GM23248 (cell line): ENCODE data around the gene ZNF324B. TPM values are rescaled to one million over a fixed set of nuclear protein-coding genes. Genes with fewer than 3 reads are reported as not detected.
"Not testable (repeated sequence)": the region's sequence is repeated elsewhere in the genome, so short reads cannot be mapped to it uniquely, and the experiment has no call there.

Source experiments
- DNase-seq: peaks from one replicate; pipeline ENCODE4 v3.0.0-alpha.2; 2015
- H2AFZ ChIP-seq: fragments of 200-600 bp; sonication (generic); 2 replicates; pipeline ENCODE4 v1.6.1; 2016; ENCODE audit warnings: antibody characterized with exemption
- H3F3A ChIP-seq: fragments of 200-600 bp; sonication (generic); 2 replicates; pipeline ENCODE4 v1.6.1; 2016; ENCODE audit warnings: mild to moderate bottlenecking, antibody characterized with exemption, mixed run types; ENCODE audit not compliant: insufficient read depth
- H3K27ac ChIP-seq: fragments of 200-600 bp; sonication (generic); 2 replicates; pipeline ENCODE4 v1.5.1; 2016; ENCODE audit warnings: mild to moderate bottlenecking
- H3K27me3 ChIP-seq: fragments of 200-600 bp; sonication (generic); replicated peaks from 2 replicates; pipeline ENCODE4 v1.6.1; 2016; ENCODE audit warnings: mild to moderate bottlenecking; ENCODE audit not compliant: insufficient read depth
- H3K36me3 ChIP-seq: fragments of 200-600 bp; sonication (generic); 2 replicates; pipeline ENCODE4 v1.6.1; 2016; ENCODE audit warnings: low read depth, mild to moderate bottlenecking
- H3K4me1 ChIP-seq: fragments of 200-600 bp; sonication (generic); 2 replicates; pipeline ENCODE4 v1.6.1; 2016; ENCODE audit warnings: mild to moderate bottlenecking; ENCODE audit not compliant: insufficient read depth
- H3K4me2 ChIP-seq: fragments of 200-600 bp; sonication (generic); one replicate; pipeline ENCODE4 v1.6.1; 2016; ENCODE audit warnings: mild to moderate bottlenecking; ENCODE audit not compliant: unreplicated experiment
- H3K4me3 ChIP-seq: fragments of 200-600 bp; sonication (generic); 2 replicates; pipeline ENCODE4 v1.5.1; 2016; ENCODE audit warnings: mild to moderate bottlenecking
- H3K79me2 ChIP-seq: fragments of 200-600 bp; sonication (generic); 2 replicates; pipeline ENCODE4 v1.6.1; 2016; ENCODE audit warnings: mild to moderate bottlenecking; ENCODE audit not compliant: insufficient read depth
- H3K9ac ChIP-seq: fragments of 200-600 bp; sonication (generic); 2 replicates; pipeline ENCODE4 v1.6.1; 2016; ENCODE audit warnings: mild to moderate bottlenecking
- H3K9me2 ChIP-seq: fragments of 200-600 bp; sonication (generic); 2 replicates; pipeline ENCODE4 v1.6.1; 2016; ENCODE audit warnings: mixed run types, mild to moderate bottlenecking, moderate library complexity; ENCODE audit not compliant: insufficient read depth
- H3K9me3 ChIP-seq: fragments of 200-600 bp; sonication (generic); one replicate; pipeline ENCODE4 v1.6.1; 2017; ENCODE audit warnings: low read depth
- H4K20me1 ChIP-seq: fragments of 200-600 bp; sonication (generic); 2 replicates; pipeline ENCODE4 v1.6.0; 2016; ENCODE audit not compliant: insufficient read depth
- EZH2 ChIP-seq: fragments of 200-600 bp; sonication (generic); IDR thresholded peaks from 2 replicates; pipeline ENCODE4 v1.6.1; 2018; ENCODE audit warnings: antibody characterized with exemption, mild to moderate bottlenecking; ENCODE audit not compliant: insufficient read depth, poor library complexity, severe bottlenecking
- EZH2phosphoT487 ChIP-seq: fragments of 200-600 bp; sonication (generic); IDR thresholded peaks from 2 replicates; pipeline ENCODE4 v1.6.1; 2018; ENCODE audit warnings: antibody characterized with exemption, moderate library complexity, mild to moderate bottlenecking, low read depth; ENCODE audit not compliant: insufficient read depth
- WGBS, 2 experiments: methylation state at CpG; one replicate each; pipeline ENCODE4 v1.1.6; 2015 to 2017; ENCODE audit warnings: low lambda C conversion rate in 2 of 2, low coverage in 1 of 2; ENCODE audit errors: missing lambda C conversion rate in 2 of 2; 5-methylcytosine and 5-hydroxymethylcytosine counted together
- in situ Hi-C: fragments of 300-500 bp; cut with MboI; formaldehyde crosslinking; loops from 2 replicates; pipeline ENCODE4 v1.15.0; 2020
- polyA plus RNA-seq: library from polyadenylated mRNA; unstranded; fragments of >200 nt; fragmentation: Nextera tagmentation; extraction: Ambion mirVana; gene quantifications from 2 replicates; pipeline ENCODE4 v1.2.1, GENCODE V29; 2016
- total RNA-seq: library from RNA; depleted of rRNA; stranded (reverse); fragments of >200 nt; shearing (Covaris generic); gene quantifications from 2 replicates; pipeline ENCODE4 v1.2.3, GENCODE V29; 2014

The ZNF324B gene
- total and polyA plus RNA-seq, 2 experiments from 2014 or later, result 3.0 to 10.5 TPM

GRCh38 chr19:58482372-58482771 is 30.9 kb downstream of the ZNF324B start:
- H3F3A ChIP-seq, result no peaks in the 10 kb centered on the region
- H3K4me2 ChIP-seq, result no peak overlapping the region
- no peaks in the 10 kb centered on the region for H3K79me2 ChIP-seq
- no peaks in the 10 kb centered on the region for H3K9me2 ChIP-seq
- no peaks in the 10 kb centered on the region for H3K36me3 ChIP-seq
- TF ChIP-seq EZH2 (no peak), EZH2phosphoT487 (no peak)
- WGBS, 2 experiments, result 80 to 83% methylated on average over 7 of the region's 7 CpGs
- H3K27me3 ChIP-seq, result no peaks in the 10 kb centered on the region
- H3K27ac ChIP-seq, result no peak overlapping the region
- H3K4me3 ChIP-seq, result no peak overlapping the region
- no peak overlapping the region for H2AFZ ChIP-seq
- DNase-seq, result no peak
- H3K9ac ChIP-seq, result no peak overlapping the region
- H3K4me1 ChIP-seq, result no peaks in the 10 kb centered on the region
- no peaks in the 10 kb centered on the region for H3K9me3 ChIP-seq
- no peaks in the 10 kb centered on the region for H4K20me1 ChIP-seq
- in situ Hi-C loops, result no loop called here

- 96 to 97% methylated on average over 2 of the region's 2 CpGs for WGBS, 2 experiments
- no peaks in the 10 kb centered on the region for H3F3A ChIP-seq
- H4K20me1 ChIP-seq, result no peaks in the 10 kb centered on the region
- in situ Hi-C loops, result no loop called here
- H3K4me1 ChIP-seq, result no peaks in the 10 kb centered on the region
- DNase-seq, result no peak
- H3K36me3 ChIP-seq, result no peaks in the 10 kb centered on the region
- H3K27ac ChIP-seq, result no peak overlapping the region
- H3K9me3 ChIP-seq, result no peaks in the 10 kb centered on the region
- no peaks in the 10 kb centered on the region for H3K27me3 ChIP-seq
- no peak overlapping the region for H3K4me2 ChIP-seq
- H3K4me3 ChIP-seq, result no peak overlapping the region
- TF ChIP-seq EZH2phosphoT487 (no peak), EZH2 (no peak)
- H3K9me2 ChIP-seq, result no peaks in the 10 kb centered on the region
- no peak overlapping the region for H2AFZ ChIP-seq
- no peaks in the 10 kb centered on the region for H3K79me2 ChIP-seq
- H3K9ac ChIP-seq, result no peak overlapping the region
These were observed 32.4 kb downstream of the ZNF324B start for GRCh38 chr19:58483776-58484175.

GRCh38 chr19:58484349-58484748 is 32.9 kb downstream of the ZNF324B start:
- H3K4me2 ChIP-seq, H3K36me3 ChIP-seq, H3K4me1 ChIP-seq, H3K27me3 ChIP-seq, H3K9me3 ChIP-seq, DNase-seq, in situ Hi-C loops, H2AFZ ChIP-seq, H3K9ac ChIP-seq, H3F3A ChIP-seq, H3K79me2 ChIP-seq, H3K4me3 ChIP-seq, H3K27ac ChIP-seq, H4K20me1 ChIP-seq, H3K9me2 ChIP-seq: not testable (repeated sequence)
- 84% methylated on average over 5 of the region's 5 CpGs for WGBS, 2 experiments

GRCh38 chr19:58491393-58491792 is 40.0 kb downstream of the ZNF324B start:
- Histone ChIP-seq H3K27ac (no peak overlapping the region), H3K4me1 (no peaks in the 10 kb centered on the region), H3K9ac (no peak overlapping the region), H3F3A (no peaks in the 10 kb centered on the region), H3K4me2 (no peak overlapping the region), H3K9me2 (no peaks in the 10 kb centered on the region), H3K79me2 (no peaks in the 10 kb centered on the region), H2AFZ (no peak overlapping the region), H3K36me3 (no peaks in the 10 kb centered on the region), H3K27me3 (no peaks in the 10 kb centered on the region), H3K9me3 (no peaks in the 10 kb centered on the region), H4K20me1 (no peaks in the 10 kb centered on the region), H3K4me3 (no peak overlapping the region)
- WGBS, 2 experiments, result 69 to 77% methylated on average over 5 of the region's 5 CpGs
- DNase-seq, result no peak
- in situ Hi-C loops, result no loop called here
- TF ChIP-seq EZH2, result no peak
- TF ChIP-seq EZH2phosphoT487, result no peak

- WGBS, 2 experiments, result 84 to 87% methylated on average over 14 of the region's 14 CpGs
- no peak overlapping the region for H3K4me3 ChIP-seq
- no peaks in the 10 kb centered on the region for H3K36me3 ChIP-seq
- H3K79me2 ChIP-seq, result no peaks in the 10 kb centered on the region
- H4K20me1 ChIP-seq, result no peaks in the 10 kb centered on the region
- no peak overlapping the region for H3K4me2 ChIP-seq
- H3K9ac ChIP-seq, result no peak overlapping the region
- no peak for TF ChIP-seq EZH2phosphoT487
- no peak for TF ChIP-seq EZH2
- no peak for DNase-seq
- no peaks in the 10 kb centered on the region for H3F3A ChIP-seq
- no peak overlapping the region for H3K27ac ChIP-seq
- H2AFZ ChIP-seq, result no peak overlapping the region
- no peaks in the 10 kb centered on the region for H3K27me3 ChIP-seq
- H3K4me1 ChIP-seq, result no peaks in the 10 kb centered on the region
- no peaks in the 10 kb centered on the region for H3K9me2 ChIP-seq
- in situ Hi-C loops, result no loop called here
- no peaks in the 10 kb centered on the region for H3K9me3 ChIP-seq
These were observed 40.8 kb downstream of the ZNF324B start for GRCh38 chr19:58492265-58492664.
